Measurements from ENCODE around the gene STAC2. TPM values are rescaled to one million over a fixed set of nuclear protein-coding genes. Genes with fewer than 3 reads are reported as not detected.
"Not testable (repeated sequence)": the region's sequence is repeated elsewhere in the genome, so short reads cannot be mapped to it uniquely, and the experiment has no call there.

Gene STAC2
- total RNA-seq, 1 experiment from 2014 or later, result not detected

DNA sequence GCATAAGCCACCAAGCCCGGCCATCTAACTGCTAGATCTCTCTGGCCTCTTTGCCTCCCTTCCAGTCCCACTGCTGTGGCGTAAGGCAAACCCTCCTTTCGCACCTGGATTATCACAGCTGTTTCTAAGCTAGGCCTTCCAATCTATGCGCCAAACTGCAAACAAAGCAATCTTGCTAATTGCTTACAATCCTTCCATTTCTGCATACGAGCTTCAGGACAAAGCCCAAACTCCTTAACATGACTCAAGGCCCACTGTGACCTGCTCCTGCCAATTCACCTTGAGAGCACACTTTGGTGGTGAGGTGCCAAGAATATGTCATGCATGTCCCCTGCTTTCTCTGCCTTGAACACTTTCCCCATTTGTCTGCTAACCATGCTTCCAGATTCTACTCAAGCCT is 53.8 kb downstream of the STAC2 start:
- in situ Hi-C loops (cut with HindIII; ENCODE audit: low pct_unique_long_range_greater_than_20kb, low sequenced_read_pairs), result no loop called here

DNA sequence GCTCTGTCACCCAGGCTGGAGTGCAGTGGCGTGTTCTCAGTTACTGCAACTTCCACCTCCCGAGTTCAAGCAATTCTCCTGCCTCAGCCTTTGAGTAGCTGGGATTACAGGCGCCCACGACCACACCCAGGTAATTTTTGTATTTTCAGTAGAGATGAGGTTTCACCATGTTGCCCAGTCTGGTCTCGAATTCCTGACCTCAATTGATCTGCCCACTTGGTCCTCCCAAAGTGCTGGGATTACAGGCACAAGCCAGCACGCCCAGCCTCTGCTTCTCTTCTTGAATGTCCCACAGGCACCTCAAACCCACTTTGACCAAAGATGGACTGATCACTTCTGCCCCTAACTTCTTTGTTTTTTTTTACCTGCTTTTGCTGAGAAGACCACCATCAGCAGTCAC is 55.2 kb downstream of the STAC2 start:
- no peak for DNase-seq (ENCODE audit: low read depth)
- in situ Hi-C loops (cut with HindIII; ENCODE audit: low pct_unique_long_range_greater_than_20kb, low sequenced_read_pairs), result no loop called here

More for the DNA sequence above, 53.8 kb downstream of the STAC2 start:
- no peak for DNase-seq (ENCODE audit: low read depth)

DNA sequence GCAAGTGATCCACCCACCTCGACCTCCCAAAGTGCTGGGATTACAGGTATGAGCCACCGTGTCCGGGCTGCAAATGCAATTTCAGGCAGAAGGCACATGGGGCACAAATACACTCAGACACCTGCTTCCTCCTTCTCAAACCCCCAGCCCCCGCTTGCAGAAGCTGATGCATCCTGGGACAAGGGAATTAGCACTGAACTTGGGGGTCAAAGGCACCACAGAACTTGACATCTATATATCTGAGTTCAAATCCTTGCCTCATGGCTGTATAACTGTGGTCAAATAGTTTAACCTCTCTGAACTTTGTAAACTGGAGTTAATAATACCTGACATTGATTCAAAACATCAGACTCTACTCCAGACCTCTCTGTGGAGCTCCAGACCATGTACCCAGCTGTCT is 55.6 kb downstream of the STAC2 start:
- in situ Hi-C loops (cut with HindIII; ENCODE audit: low pct_unique_long_range_greater_than_20kb, low sequenced_read_pairs), result no loop called here
- no peak for DNase-seq (ENCODE audit: low read depth)

DNA sequence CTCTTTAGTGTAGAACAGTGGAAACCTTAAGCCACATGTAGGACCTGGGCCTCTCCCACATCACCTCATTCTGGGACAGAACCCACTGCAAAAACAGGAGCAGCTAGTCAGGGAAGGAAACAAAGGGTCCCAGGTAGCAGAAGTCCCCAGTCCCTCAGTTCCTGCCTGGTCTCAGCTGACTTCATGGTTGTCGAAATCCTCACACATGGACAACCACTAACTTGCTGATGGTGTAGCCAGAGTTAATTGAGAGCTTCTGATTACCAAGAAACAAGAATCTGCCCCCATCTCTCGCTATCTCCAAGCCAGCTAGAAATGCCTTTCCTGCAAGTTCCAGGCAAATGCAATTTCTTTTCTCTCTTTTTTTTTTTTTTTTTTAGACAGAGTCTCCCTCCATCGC is 56.2 kb downstream of the STAC2 start:
- in situ Hi-C loops (cut with HindIII; ENCODE audit: low pct_unique_long_range_greater_than_20kb, low sequenced_read_pairs), result no loop called here
- DNase-seq (ENCODE audit: low read depth), result no peak

DNA sequence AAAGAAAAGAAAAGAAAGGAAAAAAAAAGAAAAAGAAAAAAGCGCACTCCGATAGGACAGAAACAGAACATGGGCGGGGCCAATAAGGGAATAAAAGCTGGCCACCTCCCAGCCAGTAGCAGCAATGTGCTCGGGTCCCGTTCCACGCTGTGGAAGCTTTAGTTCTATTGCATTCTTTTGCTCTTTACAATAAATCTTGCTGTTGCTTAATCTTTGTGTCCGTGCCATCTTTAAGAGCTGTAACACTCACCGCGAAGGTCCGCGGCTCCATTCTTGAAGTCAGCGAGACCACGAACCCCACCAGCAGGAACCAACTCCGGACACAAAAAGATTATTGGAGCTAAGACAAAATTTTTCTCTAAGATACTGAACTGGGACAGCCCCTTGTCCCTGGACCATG is 56.6 kb downstream of the STAC2 start:
- DNase-seq (ENCODE audit: low read depth), result no peak
- in situ Hi-C loops (cut with HindIII; ENCODE audit: low pct_unique_long_range_greater_than_20kb, low sequenced_read_pairs), result no loop called here

DNA sequence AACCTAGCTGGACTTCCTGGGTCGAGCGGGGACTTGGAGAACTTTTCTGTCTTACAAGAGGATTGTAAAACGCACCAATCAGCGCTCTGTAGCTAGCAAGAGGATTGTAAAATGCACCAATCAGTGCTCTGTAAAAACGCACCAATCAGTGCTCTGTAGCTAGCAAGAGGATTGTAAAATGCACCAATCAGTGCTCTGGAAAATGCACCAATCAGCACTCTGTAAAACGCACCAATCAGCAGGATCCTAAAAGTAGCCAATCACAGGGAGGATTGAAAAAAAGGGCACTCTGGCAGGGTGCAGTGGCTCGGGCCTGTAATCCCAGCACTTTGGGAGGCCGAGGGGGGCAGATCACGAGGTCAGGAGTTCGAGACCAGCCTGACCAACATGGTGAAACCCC is 57.2 kb downstream of the STAC2 start:
- in situ Hi-C loops (cut with HindIII; ENCODE audit: low pct_unique_long_range_greater_than_20kb, low sequenced_read_pairs); DNase-seq (ENCODE audit: low read depth): not testable (repeated sequence)

DNA sequence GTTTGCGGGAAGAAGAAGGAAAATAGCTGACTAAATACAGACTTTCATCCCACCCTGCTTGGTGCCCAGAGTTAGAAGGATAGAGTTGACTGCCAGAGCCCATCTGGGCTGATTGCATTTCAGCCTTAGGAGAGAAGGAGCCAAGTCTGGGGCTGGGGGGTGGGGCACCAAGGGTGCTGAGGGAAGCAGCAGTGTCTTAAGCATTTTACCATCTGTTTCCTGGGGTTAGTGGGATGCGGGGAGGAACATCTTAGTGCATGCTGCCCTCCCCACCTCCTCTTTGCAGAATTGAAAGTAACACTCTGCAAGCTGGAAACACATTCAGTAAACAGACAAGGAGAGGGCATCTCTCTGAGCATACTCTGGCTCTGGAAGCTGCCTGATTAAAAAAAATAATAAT is 58.3 kb downstream of the STAC2 start:
- no peak for DNase-seq (ENCODE audit: low read depth)
- in situ Hi-C loops (cut with HindIII; ENCODE audit: low pct_unique_long_range_greater_than_20kb, low sequenced_read_pairs), result no loop called here

DNA sequence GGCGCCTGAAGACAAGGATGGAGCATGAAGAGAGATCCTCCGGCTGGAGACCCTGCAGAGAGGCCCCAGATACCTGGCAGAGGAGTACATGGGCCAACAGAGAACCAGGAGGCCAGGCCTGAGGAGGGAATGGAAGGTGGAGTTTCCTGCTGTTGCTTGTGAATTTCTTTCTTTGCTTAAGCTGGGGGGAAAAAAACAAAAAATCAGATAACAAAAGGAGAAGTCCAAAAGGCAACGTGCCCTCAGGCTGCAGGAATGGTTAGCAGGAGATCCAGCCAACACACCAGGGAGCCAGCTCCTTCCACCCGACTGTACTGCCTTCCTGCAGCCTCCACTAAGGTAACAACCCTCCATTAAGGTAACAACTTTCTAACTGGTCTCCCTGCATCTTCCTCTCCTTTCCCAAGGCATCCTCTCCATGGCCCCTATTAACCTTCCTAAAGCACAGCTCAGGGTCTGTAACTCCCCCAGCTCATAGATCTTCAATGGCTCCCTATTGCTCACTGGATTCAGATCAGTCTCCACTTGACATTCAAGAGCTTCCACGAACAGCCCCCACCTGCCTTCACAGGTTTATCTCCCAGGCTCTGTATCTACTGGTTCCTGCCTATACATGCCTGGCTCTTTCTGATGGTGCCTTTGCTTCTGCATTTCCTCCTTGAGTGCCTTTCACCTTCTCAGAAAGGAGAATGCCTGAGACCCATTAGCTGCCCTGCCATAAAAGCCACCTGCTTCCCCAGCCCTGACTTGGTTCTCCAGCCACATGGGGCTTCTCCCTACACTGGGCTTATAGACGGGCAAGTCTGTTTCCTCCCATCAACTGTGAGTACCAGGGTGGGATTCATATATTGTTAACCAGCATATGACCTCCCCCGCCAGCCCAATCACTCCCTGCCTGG is 59.1 kb downstream of the STAC2 start:
- in situ Hi-C loops (cut with HindIII; ENCODE audit: low pct_unique_long_range_greater_than_20kb, low sequenced_read_pairs), result no loop called here

DNA sequence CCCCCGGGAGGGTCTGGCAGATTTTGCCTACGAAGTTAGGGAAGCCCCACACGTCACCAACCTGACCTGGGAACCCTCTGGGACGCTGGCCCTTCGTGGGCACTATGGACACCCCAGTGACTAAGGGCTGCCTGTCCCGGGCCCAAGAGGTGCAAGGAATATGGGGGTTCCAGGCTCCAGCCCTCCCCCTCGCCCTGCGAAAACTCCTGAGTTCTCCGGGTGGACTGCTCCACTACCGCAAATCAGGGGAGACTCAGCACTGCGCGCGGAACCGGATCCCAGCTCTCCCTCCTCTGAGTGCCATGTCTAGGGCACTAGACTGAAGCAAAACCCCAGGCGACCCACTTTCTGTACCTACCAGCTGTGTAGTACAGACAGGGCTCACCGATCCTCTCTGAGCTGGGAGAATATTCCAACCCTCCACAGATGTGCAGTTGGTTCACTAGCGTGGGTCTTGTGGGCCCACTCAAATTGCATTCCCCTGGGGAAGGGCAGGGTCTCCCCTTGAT is 59.9 kb downstream of the STAC2 start, which contains the start of gene ARL5C:
ARL5C (minus strand) TSS at position 321 of the 509 bp plus-strand sequence. CDS start 401 bp downstream, outside the sequence.
- DNase-seq (ENCODE audit: low read depth), result no peak
- in situ Hi-C loops (cut with HindIII; ENCODE audit: low pct_unique_long_range_greater_than_20kb, low sequenced_read_pairs), result no loop called here

More for the DNA sequence above, 59.1 kb downstream of the STAC2 start:
- DNase-seq (ENCODE audit: low read depth), result no peak

DNA sequence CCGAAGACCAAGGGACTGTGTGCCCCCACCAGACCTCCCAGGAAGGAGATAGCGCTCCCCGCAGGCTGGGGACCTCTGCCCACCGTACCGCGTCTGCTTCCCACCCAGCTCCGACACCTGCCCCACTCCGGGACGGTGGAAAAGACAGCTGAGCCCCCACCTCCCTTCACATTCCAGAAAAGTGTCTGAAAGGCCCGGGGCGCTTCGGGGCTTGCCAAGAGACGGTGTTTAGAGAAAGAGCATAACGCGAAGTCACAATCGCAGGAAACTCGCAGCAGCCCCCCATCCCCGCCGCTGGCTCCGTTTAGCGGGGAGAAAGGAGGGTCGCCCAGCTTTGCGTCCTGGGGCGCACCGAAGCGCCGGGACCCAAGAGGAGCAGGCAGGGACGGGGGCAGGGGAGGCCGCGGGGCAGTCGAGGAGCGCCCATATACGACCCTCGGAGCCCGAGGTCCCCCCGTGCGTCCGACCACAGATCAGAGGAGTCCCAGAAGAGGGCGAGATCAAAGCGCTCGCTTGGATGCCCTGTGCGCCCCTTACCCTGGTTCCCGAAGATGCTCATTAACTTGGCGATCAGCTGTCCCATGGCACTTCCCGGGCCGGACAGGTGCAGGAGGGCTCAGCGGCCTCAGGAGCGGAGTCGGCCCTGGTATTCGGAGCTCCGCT is 60.4 kb downstream of the STAC2 start:
- no peak for DNase-seq (ENCODE audit: low read depth)
- in situ Hi-C loops (cut with HindIII; ENCODE audit: low pct_unique_long_range_greater_than_20kb, low sequenced_read_pairs), result no loop called here

DNA sequence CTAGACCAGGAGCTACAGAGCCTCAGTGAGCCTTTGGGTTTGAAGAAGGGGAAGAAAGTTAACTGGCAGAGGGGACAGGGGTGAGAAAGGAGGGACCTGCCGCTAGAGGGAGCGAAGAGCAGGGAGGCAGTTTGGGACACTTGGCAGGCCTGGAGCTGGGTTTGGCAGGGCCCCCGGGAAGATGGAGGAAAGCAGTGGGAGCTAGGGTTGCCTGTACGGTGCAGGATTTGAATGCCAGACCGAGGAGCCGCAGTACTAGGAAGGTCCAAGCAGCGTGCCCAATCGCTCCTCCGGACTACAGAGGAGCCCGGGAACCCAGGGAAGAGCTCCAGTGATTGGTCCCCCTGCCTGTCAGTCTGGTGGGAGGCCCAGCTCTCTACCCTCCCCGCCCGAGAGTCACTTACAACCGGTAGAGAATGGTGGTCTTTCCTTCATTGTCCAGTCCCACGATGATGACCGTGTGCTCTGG is 61.0 kb downstream of the STAC2 start:
- in situ Hi-C loops (cut with HindIII; ENCODE audit: low pct_unique_long_range_greater_than_20kb, low sequenced_read_pairs), result no loop called here
- no peak for DNase-seq (ENCODE audit: low read depth)

DNA sequence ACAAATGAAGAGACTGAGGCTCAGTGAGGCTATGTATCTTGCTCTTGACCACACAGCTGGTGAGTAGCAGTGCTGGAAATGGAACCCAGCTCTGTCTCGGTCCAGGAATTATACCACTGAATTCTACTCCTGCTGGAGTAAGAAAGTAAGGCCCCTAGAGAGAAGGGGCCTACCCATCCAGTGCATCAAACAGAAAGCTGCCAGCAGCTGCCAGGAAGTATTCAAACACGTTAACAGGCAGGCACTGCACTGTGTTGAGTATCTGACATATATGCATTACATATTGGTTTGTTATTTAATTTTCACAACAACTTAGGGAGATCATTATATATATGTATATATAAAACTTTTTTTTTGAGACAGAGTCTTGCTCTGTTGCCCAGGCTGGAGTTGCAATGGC is 63.8 kb downstream of the STAC2 start:
- DNase-seq (ENCODE audit: low read depth), result no peak
- in situ Hi-C loops (cut with HindIII; ENCODE audit: low pct_unique_long_range_greater_than_20kb, low sequenced_read_pairs), result no loop called here

Other genes with a start within 250 kb of the STAC2 start
- gene PLXDC1, start 74.3 kb downstream of the STAC2 start, total RNA-seq (2014; rRNA removed; shearing (Covaris generic); ENCODE audit: low replicate concordance), result not detected in 2 replicates
- gene ARL5C, start 59.8 kb downstream of the STAC2 start, total RNA-seq (2014; rRNA removed; shearing (Covaris generic); ENCODE audit: low replicate concordance), result not detected in 2 replicates
- gene CACNB1, start 28.3 kb downstream of the STAC2 start, total RNA-seq (2014; rRNA removed; shearing (Covaris generic); ENCODE audit: low replicate concordance), result 2.1 and 3.4 TPM in 2 replicates
- 2,576 and 2,794 TPM in 2 replicates for gene RPL19, start 25.7 kb downstream of the STAC2 start, total RNA-seq (2014; rRNA removed; shearing (Covaris generic); ENCODE audit: low replicate concordance)
- 3.8 and 9.2 TPM in 2 replicates for gene FBXL20, start 175.7 kb upstream of the STAC2 start, total RNA-seq (2014; rRNA removed; shearing (Covaris generic); ENCODE audit: low replicate concordance)
- gene MED1, start 225.3 kb upstream of the STAC2 start, total RNA-seq (2014; rRNA removed; shearing (Covaris generic); ENCODE audit: low replicate concordance), result 10.0 and 29.8 TPM in 2 replicates
- gene CDK12, start 235.5 kb upstream of the STAC2 start, total RNA-seq (2014; rRNA removed; shearing (Covaris generic); ENCODE audit: low replicate concordance), result 13.3 and 14.5 TPM in 2 replicates